Bronchial epithelial cell (primary cell): Measurements from ENCODE around the gene PRDM2. TPM values are rescaled to one million over a fixed set of nuclear protein-coding genes. Genes with fewer than 3 reads are reported as not detected.

Source experiments
- DNase-seq: peaks from one replicate; pipeline ENCODE4 v3.0.0-alpha.2; 2010; ENCODE audit warnings: low read depth
- FAIRE-seq: peaks from 2 replicates; lab custom pipeline; 2011; peaks lifted over from hg19 to GRCh38; lab: Jason Lieb, UNC
- H3K27me3 ChIP-seq: 2 replicates; pipeline ENCODE4 v1.5.1; 2011; ENCODE audit warnings: low read length; ENCODE audit not compliant: control insufficient read depth, insufficient read depth
- H3K36me3 ChIP-seq: 2 replicates; pipeline ENCODE4 v1.5.1; 2011; ENCODE audit warnings: low read length; ENCODE audit not compliant: control insufficient read depth, insufficient read depth
- H3K4me3 ChIP-seq: 2 replicates; pipeline ENCODE4 v1.5.1; 2011; ENCODE audit warnings: mild to moderate bottlenecking, low read depth, low read length, control low read depth
- total RNA-seq: library from RNA; depleted of rRNA; stranded (reverse); fragments of >200 nt; gene quantifications from 2 replicates; pipeline ENCODE4 v1.2.1, GENCODE V29; 2014
- TF ChIP-seq, protein P1 (sequence below): IDR thresholded peaks from 2 replicates; pipeline ENCODE4 v1.5.1; 2011; ENCODE audit warnings: mild to moderate bottlenecking, moderate library complexity, low read length, control low read depth, inconsistent platforms; ENCODE audit not compliant: insufficient read depth, severe bottlenecking

PRDM2 gene
- total RNA-seq, 1 donor from 2014 or later = 7.1 TPM

DNA sequence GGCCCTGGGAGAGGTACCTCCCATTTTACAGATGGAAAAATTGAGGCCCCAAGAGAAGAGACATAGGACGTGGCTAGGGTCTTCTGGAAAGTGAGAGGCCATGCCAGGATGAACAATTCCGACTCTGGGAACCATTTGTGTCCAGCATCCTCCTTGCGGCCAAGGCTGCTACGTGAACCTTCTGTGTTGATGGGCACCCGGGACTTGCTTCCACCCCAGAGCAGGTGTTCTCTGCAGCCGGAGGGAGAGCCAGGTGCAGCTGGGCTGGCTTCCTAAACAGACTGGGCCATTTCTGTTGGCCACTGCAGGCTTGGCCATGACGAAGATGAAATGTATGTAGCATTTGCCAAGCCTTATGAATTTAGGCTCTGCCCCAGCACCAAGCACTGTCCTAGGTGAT lies 118.9 kb downstream of the PRDM2 start:
- DNase-seq (no peak), FAIRE-seq (no peak)
- TF ChIP-seq, protein P1, sequence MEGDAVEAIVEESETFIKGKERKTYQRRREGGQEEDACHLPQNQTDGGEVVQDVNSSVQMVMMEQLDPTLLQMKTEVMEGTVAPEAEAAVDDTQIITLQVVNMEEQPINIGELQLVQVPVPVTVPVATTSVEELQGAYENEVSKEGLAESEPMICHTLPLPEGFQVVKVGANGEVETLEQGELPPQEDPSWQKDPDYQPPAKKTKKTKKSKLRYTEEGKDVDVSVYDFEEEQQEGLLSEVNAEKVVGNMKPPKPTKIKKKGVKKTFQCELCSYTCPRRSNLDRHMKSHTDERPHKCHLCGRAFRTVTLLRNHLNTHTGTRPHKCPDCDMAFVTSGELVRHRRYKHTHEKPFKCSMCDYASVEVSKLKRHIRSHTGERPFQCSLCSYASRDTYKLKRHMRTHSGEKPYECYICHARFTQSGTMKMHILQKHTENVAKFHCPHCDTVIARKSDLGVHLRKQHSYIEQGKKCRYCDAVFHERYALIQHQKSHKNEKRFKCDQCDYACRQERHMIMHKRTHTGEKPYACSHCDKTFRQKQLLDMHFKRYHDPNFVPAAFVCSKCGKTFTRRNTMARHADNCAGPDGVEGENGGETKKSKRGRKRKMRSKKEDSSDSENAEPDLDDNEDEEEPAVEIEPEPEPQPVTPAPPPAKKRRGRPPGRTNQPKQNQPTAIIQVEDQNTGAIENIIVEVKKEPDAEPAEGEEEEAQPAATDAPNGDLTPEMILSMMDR = no peak
- Histone ChIP-seq H3K36me3 (no peaks in the 10 kb centered on the region), H3K4me3 (no peak overlapping the region), H3K27me3 (no peaks in the 10 kb centered on the region)

DNA sequence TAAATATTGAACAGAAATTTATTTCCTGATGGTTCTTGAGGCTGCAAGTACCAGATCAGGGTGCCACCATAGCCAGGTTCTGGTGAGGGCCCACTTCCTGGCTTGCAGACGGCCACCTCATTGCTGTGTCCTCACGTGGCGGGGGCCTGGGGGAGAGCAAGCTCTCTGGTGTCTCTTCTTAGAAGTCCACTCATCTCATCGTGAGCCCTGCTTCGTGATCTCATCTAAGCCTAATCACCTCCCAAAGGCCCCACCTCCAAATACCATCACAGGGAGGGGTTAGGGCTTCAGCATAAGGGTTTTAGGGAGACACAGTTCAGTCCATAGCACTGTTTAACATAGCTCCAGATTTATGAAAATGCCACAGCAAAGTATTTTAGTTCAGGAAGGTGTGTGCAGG lies 119.7 kb downstream of the PRDM2 start:
- no peaks in the 10 kb centered on the region for H3K36me3 ChIP-seq
- FAIRE-seq = no peak

GRCh38 chr1:13820055-13820454 lies 120.1 kb downstream of the PRDM2 start:
- no peak for FAIRE-seq
- TF ChIP-seq, protein P1 = no peak
- DNase-seq = no peak
- Histone ChIP-seq H3K4me3 (no peak overlapping the region), H3K36me3 (no peaks in the 10 kb centered on the region), H3K27me3 (no peaks in the 10 kb centered on the region)

More for the DNA sequence above, 119.7 kb downstream of the PRDM2 start:
- peak; percentile 36 for DNase-seq
- no peak overlapping the region for H3K4me3 ChIP-seq
- no peaks in the 10 kb centered on the region for H3K27me3 ChIP-seq
- TF ChIP-seq, protein P1 = no peak

DNA sequence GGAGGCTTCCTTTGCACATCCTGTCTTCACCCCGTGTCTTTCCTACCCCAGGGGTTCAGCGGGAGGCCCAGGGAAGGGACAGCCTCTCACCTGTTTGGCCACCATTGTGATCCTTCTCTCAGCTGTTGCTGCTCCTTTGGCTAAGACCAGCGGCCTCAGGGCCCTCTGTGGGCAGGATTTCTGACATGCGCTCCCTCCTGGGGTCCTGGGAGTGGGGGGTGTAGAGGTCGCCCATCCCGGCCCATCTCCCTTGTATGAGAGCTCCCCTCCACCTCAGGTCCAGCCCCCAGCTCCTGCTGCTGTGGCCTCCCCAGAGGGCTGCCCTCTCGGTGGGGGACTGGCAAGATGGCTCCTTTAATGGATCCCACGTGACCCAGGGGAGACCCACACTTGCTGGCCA lies 120.5 kb downstream of the PRDM2 start:
- Histone ChIP-seq H3K4me3 (no peak overlapping the region), H3K36me3 (no peaks in the 10 kb centered on the region), H3K27me3 (no peaks in the 10 kb centered on the region)
- FAIRE-seq (no peak), DNase-seq (no peak)
- TF ChIP-seq, protein P1 = no peak

GRCh38 chr1:13823126-13823880 lies 123.3 kb downstream of the PRDM2 start:
- DNase-seq = no peak
- no peak overlapping the region for H3K4me3 ChIP-seq
- TF ChIP-seq, protein P1 = no peak
- FAIRE-seq = no peak
- H3K27me3 ChIP-seq = no peaks in the 10 kb centered on the region
- no peaks in the 10 kb centered on the region for H3K36me3 ChIP-seq
